GM23338 (cell line): Measurements from ENCODE around the gene KRTAP9-6.
"Not testable (repeated sequence)": the region's sequence is repeated elsewhere in the genome, so short reads cannot be mapped to it uniquely, and the experiment has no call there.

Experiments used
- CREB1 ChIP-seq: fragments of 250-450 bp; sonication (Bioruptor Pico); IDR thresholded peaks from 2 replicates; pipeline ENCODE4 v1.5.0; 2020; ENCODE audit warnings: low read depth, mild to moderate bottlenecking, moderate library complexity
- CTCF ChIP-seq, 2 experiments: fragments of 200-600 bp in 1 of 2; sonication (generic) in 1 of 2; conservative IDR thresholded peaks; 2 replicates each; pipeline versions ENCODE4 v1.5.1 to v1.6.1; 2016 to 2017; ENCODE audit warnings: antibody characterized with exemption in 2 of 2, low read depth in 2 of 2, mild to moderate bottlenecking in 2 of 2, moderate library complexity in 1 of 2
- ETS1 ChIP-seq: IDR thresholded peaks from 2 replicates; pipeline ENCODE4 v1.6.1; 2016; ENCODE audit warnings: antibody characterized with exemption
- EZH2 ChIP-seq: fragments of 200-600 bp; sonication (generic); IDR thresholded peaks from one replicate; pipeline ENCODE4 v1.8.0; 2017; ENCODE audit warnings: antibody characterized with exemption, mild to moderate bottlenecking, low read depth; ENCODE audit not compliant: unreplicated experiment
- EZH2phosphoT487 ChIP-seq: fragments of 200-600 bp; sonication (generic); IDR thresholded peaks from one replicate; pipeline ENCODE4 v1.8.1; 2018; ENCODE audit warnings: antibody characterized with exemption; ENCODE audit not compliant: unreplicated experiment
- POLR2AphosphoS5 ChIP-seq: IDR thresholded peaks from 2 replicates; pipeline ENCODE4 v1.6.1; 2016; ENCODE audit warnings: antibody characterized with exemption, low read depth
- ZNF331 ChIP-seq: fragments of 250-450 bp; sonication (Bioruptor Pico); IDR thresholded peaks from 2 replicates; pipeline ENCODE4 v1.5.0; 2020; ENCODE audit warnings: low read depth, mild to moderate bottlenecking, moderate library complexity

GRCh38 chr17:41237116-41237515 is 28.1 kb upstream of the KRTAP9-6 start:
- TF ChIP-seq ZNF331 (CRISPR knock-in tag); EZH2; CTCF (conservative IDR thresholded peaks at IDR 0.05; ENCODE audit: low read depth in 2 of 2); CREB1 (CRISPR knock-in tag); POLR2AphosphoS5; EZH2phosphoT487; ETS1: not testable (repeated sequence)
